Stimulated activated CD8-positive, alpha-beta memory T cell treated with anti-CD3 and anti-CD28 coated beads, Interleukin-2, amount 100 ng/mL, for 1 hour (primary cell): ENCODE results near the gene RAB36.

Experiments
- DNase-seq, 2 donors: peaks; one replicate each; pipeline ENCODE4 v3.0.0-alpha.2; 2020; ENCODE audit warnings: low read depth in 2 of 2

The RAB36 gene

DNA sequence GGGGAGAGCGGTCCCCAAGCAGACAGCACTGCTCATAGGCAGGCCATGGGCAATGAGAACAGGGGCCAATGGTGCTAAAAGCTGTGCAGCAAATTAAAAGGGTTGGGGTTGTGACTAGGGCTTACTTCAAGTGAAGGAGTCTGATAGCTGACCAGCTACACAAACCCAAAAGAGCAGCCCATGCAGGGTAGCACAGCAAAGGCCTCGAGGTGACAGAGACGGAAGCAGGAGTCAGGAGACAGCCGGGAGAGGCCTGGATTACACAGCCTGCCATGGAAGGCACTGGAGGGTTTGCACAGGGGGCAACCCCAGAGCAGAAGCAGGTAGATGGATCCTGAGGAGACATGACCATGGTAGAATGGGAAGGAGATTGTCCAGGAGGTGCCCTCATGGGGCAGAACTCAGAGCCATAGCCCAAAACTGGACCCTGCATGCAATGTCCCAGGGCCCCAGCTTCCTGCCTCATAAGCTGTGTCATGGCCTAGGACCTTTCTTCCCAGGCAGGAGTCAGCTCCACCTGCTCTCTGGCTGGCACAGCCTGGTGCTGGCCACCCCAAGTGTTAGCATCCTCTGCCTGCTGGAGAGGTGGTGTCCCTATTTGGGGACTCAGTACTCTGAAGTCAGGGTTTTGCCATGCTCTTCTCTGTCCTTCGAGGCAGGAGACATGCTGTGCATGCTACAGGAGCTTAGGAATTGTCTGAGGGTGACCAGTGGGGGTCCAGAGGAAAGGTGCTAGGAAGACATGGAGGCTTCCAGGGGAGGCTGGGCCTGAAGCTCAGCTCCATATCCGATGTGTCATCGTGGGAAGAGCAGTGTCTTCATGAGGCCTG is 36.8 kb upstream of the RAB36 start:
- no peak for DNase-seq

DNA sequence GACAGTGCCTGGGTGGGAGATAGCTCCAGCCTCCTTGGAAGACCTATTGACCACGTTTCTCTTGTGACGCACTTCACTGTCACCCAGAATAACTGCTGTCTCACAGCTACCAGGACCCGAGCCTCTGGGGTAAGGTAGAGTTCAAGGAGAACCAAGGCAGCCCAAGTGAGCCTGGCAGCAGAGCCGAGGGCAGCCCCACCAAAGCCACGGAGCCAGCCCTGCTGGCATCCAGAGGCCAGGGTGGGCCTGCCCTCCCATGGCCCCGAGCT is 36.3 kb upstream of the RAB36 start:
- DNase-seq: no peak

DNA sequence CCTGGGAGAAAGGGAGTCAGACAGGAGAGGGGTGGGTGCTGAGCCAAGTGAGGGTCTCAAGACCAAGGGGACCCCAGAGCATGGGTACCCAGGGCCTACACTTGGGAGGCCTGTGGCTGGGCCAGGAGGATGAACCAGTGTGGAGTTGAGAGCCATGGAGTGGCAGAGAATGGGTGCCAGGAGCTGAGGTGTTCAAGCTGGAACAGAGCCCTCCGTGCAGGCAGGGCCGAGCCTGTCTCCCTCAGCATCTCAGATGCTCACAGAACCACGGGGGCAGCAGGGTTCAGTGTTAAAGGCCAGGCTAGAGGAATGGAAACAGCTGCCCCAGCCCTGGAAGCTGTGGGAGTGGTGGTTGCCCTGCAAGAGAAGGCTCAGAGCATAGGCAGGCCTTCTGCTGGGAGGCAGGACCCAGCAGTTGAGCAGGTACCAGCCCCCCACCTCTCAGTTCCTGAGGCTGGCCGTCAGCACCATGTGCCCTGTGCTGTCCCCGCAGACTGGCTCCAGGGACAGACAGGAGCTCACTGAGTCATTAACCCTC is 35.8 kb upstream of the RAB36 start:
- no peak for DNase-seq

DNA sequence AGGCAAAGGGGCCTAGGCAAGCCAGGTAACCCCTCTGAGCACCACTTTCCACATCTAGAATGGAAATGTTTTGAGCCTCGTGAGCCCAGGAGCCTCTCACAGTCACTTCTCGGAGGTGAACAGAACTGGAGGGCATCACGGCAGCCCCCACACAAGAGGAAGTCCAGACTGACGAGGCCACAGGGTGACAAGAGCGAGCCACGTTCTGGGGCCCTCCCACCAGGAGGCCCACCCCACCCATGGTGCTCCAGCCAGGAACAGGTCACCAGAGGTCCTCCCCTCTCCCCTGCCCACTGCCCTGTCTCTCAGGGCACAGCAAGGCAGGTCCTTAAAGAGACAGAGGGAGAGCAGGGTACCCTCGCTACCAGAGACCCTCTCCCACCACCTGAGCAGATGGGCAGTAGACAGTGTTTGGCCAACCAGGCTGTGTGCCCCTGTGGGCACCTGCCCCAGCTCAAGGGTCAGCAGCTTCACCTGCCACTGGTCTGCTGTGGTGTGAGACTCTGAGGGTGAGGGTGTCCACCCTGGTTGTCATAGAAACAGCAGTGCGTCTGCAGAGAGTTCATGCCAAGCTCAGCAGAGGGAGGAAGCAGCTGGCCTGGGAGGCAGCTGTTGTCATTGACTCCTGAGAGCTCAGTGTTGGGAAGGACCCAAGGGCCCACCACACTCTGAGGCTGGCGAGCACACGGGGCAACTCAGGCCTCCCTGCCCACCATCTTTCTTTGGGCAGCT is 34.9 kb upstream of the RAB36 start:
- DNase-seq: no peak

DNA sequence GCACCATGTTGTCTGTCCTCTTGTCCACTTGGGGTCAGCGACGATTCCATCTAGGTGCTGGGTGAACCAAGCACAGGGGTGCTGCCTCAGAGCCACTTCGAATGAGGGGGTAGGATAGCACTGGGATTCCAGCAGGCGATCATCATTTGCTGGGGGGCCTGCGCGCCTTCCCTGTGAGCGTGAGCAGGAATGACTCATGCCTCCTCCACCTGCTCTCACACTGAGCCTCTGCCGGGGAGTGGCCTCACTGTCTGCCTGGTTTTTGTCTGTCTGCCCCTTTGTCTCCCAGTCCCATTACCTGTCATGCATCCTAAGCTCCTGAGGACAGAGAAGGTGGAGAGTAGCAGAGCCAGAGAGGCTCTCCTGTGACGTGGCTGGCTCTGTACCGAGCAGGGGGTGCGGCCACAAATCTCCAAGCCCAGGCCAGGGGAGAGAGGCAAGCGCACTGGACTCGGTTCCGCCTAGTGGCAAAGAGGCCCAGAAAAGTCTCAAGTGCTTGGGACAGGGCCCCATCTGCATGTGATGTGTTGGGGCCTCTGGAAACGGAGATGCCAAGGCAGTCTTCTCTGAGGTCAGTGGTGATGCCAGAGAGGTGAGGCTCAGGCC is 34.3 kb upstream of the RAB36 start:
- DNase-seq: no peak

DNA sequence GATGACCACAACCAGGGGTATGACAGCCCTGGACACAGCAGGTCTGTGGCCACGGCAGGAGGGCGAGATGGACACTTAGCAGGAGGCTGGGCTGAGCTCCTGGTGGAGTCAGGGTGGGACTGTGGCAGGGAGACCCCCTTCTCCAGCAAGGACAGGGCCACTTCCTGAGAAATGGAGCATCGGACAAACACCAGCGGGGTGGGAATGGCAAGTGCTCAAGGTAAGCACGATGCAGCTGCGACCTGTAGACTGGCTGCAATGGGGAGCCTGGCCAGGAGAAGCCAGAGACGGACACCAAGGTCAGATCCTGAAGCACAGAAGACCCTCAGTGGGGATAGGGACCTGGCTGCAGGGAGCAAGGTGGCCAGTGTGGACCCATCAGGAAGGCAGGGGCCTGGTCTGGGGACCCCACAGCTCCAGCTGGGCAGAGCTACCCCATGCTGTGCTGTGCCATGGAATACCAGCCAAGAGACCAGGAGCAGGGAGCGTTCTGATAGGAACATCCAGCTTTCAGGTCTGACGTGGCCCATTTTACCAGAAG is 32.7 kb upstream of the RAB36 start:
- DNase-seq: no peak

DNA sequence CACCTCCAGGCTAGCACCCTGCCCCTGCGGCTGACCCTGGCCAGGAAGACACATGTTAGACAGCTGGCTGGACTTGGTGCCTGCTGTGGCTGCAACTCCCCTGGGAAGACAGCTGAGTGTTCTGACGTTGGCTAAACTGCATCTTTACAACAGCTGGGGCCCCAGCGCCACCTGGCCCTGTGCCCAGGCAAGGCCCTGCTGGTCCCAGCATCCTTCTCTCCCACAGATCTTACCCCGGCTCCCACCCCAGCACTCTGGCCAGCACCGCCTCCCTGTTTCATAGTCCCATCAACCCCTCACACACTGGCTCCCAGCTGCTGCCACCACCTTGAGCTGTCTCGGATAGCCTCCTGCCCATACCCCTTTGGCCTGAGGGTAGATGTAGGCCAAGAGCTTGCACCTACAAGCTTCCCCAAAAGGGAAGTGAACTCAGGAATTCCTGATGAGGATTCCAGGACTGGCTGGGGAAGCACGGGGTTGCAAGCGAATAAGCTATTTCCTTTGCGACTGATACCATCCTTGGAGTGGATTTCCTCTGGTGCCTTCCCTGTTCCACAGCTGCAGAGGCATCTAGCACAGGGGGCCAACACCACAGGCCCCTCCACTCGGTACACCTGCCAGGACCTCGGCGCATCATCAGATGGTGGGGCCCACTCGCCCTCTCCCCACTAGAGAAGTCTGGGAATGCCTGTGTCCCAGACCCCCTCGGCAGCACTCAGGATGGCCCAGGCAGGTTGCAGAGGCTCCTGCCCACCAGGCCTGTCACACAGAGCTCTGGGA is 32.0 kb upstream of the RAB36 start:
- no peak for DNase-seq

DNA sequence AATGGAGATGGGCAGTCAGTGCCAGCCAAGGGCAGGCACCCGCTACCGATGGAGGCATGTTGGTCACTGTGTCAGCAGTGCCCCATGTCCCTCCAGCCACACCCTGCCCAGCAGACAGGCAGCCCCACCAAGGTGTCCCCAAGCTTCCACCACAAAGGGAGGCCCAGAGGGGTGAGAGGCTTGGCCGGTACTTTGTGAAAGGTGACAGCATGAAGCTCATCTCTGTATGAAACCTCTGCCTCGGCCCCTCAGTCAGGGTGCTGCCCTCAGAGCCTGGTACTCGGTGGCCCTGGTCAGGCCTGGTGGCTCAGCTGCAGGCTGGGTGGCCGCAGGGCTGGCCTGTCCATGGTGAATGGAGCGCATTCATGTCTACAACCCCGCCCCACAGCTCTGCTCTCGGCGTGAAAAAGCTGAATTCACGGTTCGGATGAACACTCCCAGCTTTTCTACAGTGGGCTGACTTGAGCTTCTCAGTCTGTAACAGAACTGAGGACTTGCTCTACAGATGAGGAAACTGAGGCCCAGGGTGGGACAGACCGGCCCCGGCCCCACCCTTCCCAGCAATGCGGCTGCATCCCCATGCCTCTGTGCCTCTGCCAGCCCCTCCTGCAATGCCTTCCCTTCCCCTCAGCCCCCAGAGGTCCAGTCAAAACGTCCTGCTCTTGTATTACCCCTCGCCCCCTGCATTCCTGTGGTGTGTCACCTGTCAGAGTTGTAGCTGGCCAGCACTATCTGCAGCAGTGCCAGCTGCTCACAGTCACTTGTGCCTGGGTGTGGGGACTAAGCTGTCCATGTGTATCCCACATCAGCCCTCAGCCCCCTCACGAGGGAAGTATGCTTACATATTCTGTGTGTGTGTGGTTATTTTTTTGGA is 31.2 kb upstream of the RAB36 start:
- DNase-seq: no peak

DNA sequence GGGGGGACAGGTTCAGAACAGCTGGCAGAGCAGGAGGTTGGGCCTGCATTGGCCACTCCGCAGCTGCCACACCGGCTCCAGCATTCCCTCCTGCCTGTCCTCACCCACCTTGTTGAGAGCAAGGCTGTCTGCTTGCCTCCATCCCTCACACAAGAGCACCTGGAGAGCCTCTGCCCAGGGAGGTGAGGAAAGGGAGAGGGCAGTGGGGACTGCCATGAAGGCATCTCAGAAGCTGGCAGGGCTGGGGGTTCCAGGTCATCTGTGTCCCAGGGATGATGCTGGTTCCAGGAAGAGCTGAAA is 30.6 kb upstream of the RAB36 start:
- DNase-seq: no peak

DNA sequence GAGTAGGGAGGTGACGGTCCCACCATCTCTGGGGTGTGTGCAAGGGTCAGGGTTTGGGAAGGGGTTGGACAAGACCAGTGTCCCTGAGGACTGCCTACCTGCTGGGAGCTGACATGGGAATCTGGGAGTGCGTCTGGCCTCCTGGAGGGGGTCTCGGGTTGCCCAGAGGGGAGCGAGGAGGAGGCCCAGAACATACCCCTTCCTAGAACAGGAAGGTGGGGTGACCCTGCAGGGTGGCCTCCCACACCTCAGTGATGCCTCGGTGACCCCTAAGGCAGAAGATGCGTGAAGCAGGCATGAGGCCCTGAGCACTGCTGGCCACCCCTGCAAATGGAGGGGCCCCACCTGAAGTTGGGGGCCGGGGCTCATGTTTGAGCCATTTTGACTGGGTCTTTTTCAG is 29.9 kb upstream of the RAB36 start:
- no peak for DNase-seq

DNA sequence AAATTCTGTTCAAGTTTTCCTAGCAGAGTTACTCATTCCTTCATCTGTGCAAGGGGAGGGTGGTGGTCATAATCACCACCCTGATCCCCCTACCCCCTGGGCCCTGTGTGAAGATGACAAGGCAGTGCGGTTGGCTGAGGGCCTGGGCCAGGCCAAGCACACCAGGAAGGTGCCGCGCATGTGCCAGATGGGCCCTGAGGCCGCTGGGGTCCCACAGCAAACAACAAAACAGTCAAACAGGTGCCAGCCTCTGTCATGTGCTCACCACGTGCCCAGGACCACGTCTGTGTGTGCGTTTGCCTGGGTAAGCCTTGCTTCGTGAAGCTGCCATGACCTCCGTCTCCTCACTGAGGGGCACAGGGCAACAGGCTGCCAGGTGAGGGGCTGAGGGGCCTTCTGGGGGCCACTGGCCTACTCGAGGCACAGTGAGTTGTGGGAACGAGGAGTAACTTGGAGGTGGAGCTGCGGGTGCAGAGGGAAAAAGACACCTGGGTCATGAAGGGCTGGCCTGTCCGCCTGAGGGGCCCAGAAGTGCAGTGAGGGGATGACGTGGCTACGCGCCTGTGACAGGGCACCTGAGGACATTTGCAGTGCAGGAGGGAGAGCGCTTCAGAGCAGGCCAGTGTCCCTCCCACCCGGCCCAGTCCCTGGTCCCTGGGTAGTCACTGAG is 29.3 kb upstream of the RAB36 start:
- no peak for DNase-seq

DNA sequence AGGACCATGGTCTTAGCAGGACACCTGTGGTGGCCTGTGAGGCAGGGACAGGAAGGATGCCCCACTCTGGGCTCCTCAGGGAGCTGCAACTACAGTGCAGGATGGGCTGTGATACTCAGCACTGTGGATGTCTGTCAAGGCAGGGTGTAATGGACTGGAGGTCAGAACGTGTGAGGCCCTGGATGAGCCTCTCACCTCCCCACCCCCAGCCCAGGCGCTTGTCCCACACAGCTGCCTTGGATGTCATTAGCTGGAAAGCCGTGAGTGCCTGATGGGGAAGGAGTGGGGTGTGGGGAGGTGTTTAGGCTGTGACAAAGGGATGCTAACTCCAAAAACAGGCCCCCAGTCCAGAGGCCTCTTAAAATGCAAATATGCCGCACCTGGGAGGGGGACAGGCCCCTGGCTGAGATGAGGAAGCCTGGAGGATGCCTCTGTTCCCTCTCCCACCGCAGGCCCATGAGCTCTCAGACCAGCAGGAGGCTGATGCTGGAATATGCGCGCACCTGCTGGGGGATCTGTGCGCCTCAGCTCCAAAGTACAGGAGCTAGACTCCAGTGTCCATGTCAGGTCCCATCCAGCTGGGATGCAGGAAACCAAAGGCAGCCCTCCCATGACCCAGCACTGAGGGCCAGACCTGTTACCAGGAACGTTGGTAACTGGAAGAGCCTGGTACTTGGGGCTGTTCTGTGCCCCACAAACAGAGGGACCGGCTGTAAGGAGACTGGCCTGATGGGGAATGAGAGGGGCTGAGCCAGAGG is 28.6 kb upstream of the RAB36 start:
- DNase-seq: no peak

DNA sequence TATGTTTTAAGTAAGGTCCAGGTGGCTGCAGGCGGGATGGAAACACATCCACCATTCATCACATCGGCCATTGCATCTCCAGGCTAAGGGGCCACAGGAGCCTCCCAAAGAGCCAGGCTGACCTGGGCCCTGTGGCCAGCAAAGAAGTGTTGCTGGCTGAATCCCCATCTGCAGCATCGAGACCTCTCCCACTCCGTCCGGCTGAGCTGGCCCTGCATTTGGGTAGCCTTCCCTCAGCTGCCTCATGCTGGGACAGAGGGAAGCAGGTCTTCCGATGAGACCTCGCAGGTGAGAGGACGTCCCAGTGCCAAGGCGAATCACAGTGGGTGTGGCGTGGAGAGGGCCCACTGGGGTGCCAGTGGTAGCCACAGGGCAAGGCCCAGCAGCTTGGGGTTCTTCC is 28.0 kb upstream of the RAB36 start:
- DNase-seq: no peak

DNA sequence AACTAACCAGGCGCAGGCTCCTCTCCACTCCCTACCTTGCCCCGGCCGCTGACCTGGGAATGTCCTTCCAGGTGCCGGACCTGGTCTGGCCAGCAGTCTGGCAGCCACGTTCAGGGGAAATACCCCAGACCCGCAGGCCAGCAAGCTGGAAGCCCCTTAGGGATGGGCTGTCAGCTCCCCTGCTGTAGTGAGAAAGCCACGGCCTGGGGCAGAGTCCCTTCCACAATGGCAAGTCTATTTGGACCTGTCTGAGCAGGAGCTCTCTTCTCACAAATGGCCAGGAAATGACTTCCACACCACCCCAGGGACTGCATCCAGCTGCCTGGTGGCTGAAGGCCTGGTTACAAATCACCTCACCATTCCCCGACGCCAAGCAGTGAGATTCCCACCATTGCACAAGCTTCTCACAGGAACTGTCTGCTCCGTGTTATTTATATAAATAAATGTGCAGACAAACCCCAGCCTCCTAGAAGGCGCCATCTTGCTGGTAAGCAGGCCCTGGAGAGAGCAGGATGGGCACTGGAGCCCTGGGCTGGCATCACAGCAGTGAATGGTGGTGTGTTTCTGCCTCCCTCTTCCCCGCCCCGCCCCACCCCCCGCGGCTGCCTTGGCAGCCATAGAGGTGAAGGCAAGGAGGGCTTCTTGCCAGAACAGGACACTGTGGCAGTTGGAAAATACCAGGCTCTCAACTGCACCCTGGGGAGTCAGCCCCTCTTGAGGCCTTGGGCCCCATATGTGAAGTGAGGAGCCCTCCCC is 27.2 kb upstream of the RAB36 start:
- DNase-seq: no peak

DNA sequence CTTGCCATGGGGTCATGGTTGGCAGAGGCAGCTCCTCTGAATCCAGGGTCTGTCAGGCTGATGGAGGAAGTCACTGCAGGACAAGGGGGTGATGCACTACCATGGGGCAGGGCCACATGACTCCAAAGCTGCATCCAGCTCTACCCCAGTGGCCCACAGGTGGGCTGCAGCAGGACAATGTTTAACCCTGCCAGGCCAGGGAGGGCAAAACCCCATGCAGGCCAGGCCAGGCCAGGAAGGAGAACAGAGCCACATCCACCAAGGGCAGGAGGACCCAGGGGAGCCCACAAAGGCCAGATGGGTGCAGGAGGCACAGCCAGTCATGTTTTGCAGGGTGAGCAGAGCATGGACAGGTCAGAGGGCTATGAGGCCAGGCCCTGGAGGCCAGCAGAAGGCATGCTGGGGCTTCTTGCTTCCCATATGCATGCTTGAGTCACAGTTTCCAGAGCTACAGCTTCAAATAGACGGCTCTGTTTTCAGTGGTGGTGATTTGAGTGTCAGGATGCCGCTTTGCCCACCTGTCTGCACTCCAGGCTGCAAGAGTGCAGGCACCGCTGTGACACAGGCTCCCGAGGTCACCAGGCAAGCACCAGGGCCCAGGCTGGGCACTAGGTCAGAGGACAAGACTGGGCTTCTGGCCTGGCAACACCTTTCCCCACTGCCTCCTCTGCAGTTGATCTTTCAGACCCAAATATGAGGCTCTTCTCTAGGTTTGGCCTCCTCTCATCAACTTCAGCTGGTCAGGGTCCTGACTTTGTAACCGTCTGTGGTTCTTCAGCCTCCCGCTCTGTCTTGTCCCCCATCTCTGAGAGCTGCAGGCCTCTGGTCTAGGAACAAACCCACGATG is 26.4 kb upstream of the RAB36 start:
- DNase-seq: no peak

DNA sequence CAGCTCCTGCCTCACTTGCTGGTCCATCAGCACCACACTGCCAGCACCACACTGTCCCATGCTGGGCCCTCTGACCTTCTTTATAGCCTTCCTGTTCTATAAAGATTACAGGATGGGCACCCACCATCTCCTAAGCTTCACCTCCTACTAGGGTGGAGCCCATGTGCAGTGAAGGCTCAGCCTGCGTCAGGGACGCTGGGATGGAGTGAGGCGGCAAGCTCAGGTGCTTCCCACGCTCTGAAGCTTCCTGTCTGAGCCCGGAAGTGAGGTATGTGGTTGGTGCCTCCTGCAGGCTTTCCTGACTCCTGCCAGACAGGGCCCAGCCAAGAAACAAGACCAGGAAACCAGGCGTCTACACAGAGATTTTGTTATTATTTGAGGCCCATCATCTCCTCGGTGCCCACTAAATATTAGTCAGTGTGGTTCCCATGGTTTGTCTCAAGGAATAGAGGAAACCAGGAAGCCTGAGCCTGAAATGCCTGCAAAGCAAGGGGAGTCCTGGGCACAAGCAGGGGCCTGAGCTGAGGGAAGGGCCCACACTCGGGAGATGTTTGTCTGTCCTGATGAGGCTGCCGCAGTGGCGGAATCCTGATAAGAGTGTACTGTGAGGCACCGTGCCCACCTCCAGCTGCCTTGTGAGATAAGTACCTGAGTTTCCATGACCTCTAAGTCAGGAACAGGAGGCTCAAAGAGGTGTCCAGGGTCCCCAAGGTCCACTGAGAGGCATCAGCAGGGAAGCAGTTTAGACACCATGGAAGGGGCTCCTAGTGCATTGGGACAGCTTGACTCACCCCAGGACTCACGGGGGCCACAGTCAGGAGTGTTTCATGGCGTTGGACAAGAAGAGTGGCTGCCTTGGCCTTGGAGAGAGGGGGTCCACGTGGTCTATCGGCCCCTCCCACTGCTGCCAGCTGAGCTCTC is 25.5 kb upstream of the RAB36 start:
- no peak for DNase-seq

DNA sequence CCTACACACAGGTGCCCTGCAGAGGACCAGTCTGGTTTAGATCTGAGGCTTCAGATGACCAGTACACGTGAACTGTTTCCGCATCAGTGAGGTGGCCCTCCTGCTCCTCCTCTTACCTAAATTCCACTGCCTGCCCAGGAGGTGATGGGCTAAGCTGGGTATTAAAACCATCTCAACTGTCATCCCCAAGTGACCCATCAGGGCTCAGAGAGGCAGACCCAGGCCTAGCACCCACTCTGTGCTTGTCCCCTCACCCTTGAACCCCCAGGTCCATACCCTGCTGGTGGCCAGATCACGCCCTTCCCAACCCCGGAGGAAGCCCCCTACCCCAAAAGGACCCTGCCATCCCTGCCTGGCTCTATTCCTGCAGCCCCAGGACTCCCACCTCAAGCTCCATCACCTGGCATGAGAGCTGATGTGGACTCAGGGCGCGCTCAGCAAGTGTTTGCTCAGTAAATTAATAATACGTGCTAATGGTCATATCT is 24.8 kb upstream of the RAB36 start:
- no peak for DNase-seq
